ENCODE data around the gene ZBTB20. TPM values are rescaled to one million over a fixed set of nuclear protein-coding genes. Genes with fewer than 3 reads are reported as not detected.

The ZBTB20 gene
- total RNA-seq, 1 donor from 2014 or later = 30.4 TPM

- no peak overlapping the region for H3K4me3 Mint-ChIP-seq
- no peaks in the 10 kb centered on the region for H3K27me3 Mint-ChIP-seq (ENCODE audit: low read depth)
- no peak for DNase-seq (ENCODE audit: low spot score in 2 of 2, unreplicated experiment in 2 of 2)
- H3K36me3 Mint-ChIP-seq = no peaks in the 10 kb centered on the region
- no peaks in the 10 kb centered on the region for H3K4me1 Mint-ChIP-seq
- peaks cover 3% of the 10 kb centered on the region for H3K9me3 Mint-ChIP-seq
- TF ChIP-seq CTCF (IDR thresholded peaks at IDR 0.05; ENCODE audit: unreplicated experiment) = no peak
- H3K27ac Mint-ChIP-seq = no peak overlapping the region
Measured at GRCh38 chr3:114615523-114616085, 531.5 kb downstream of the ZBTB20 start.

GRCh38 chr3:114609973-114610630 lies 537.0 kb downstream of the ZBTB20 start:
- no peak for TF ChIP-seq CTCF (IDR thresholded peaks at IDR 0.05; ENCODE audit: unreplicated experiment)
- Mint-ChIP-seq H3K9me3 (peaks cover 3% of the 10 kb centered on the region), H3K27ac (no peak overlapping the region), H3K4me1 (no peaks in the 10 kb centered on the region), H3K36me3 (no peaks in the 10 kb centered on the region), H3K4me3 (no peak overlapping the region), H3K27me3 (ENCODE audit: low read depth) (no peaks in the 10 kb centered on the region)
- no peak for DNase-seq (ENCODE audit: low spot score in 2 of 2, unreplicated experiment in 2 of 2)

GRCh38 chr3:114608293-114608692 lies 538.8 kb downstream of the ZBTB20 start:
- no peaks in the 10 kb centered on the region for H3K27me3 Mint-ChIP-seq (ENCODE audit: low read depth)
- no peaks in the 10 kb centered on the region for H3K36me3 Mint-ChIP-seq
- no peak overlapping the region for H3K27ac Mint-ChIP-seq
- no peaks in the 10 kb centered on the region for H3K4me1 Mint-ChIP-seq
- TF ChIP-seq CTCF (IDR thresholded peaks at IDR 0.05; ENCODE audit: unreplicated experiment) = no peak
- peaks cover 3% of the 10 kb centered on the region for H3K9me3 Mint-ChIP-seq
- DNase-seq (ENCODE audit: low spot score in 2 of 2, unreplicated experiment in 2 of 2) = no peak
- H3K4me3 Mint-ChIP-seq = no peak overlapping the region

GRCh38 chr3:114606336-114606735 lies 540.8 kb downstream of the ZBTB20 start:
- H3K4me3 Mint-ChIP-seq = no peak overlapping the region
- H3K27ac Mint-ChIP-seq = no peak overlapping the region
- H3K27me3 Mint-ChIP-seq (ENCODE audit: low read depth) = no peaks in the 10 kb centered on the region
- H3K4me1 Mint-ChIP-seq = no peaks in the 10 kb centered on the region
- no peaks in the 10 kb centered on the region for H3K36me3 Mint-ChIP-seq
- H3K9me3 Mint-ChIP-seq = peaks cover 3% of the 10 kb centered on the region
- TF ChIP-seq CTCF (IDR thresholded peaks at IDR 0.05; ENCODE audit: unreplicated experiment) = no peak
- no peak for DNase-seq (ENCODE audit: low spot score in 2 of 2, unreplicated experiment in 2 of 2)

GRCh38 chr3:114600571-114600970 lies 546.5 kb downstream of the ZBTB20 start:
- Mint-ChIP-seq H3K27ac (no peak overlapping the region), H3K4me3 (no peak overlapping the region)

More at GRCh38 chr3:114600571-114600970, 546.5 kb downstream of the ZBTB20 start:
- Mint-ChIP-seq H3K36me3 (no peaks in the 10 kb centered on the region), H3K4me1 (no peaks in the 10 kb centered on the region), H3K27me3 (ENCODE audit: low read depth) (no peaks in the 10 kb centered on the region), H3K9me3 (no peaks in the 10 kb centered on the region)
- DNase-seq (ENCODE audit: low spot score in 2 of 2, unreplicated experiment in 2 of 2) = no peak
- no peak for TF ChIP-seq CTCF (IDR thresholded peaks at IDR 0.05; ENCODE audit: unreplicated experiment)

Data from mesothelial cell of epicardium (in vitro differentiated cells).